HEK293 (cell line): ENCODE results near the gene EIF2A.

ENCODE experiments used
- CTCF ChIA-PET: fragments of 350-600 bp; formaldehyde crosslinking; extraction: SDS; loops from one replicate; lab custom pipeline; 2021; ENCODE audit warnings: antibody characterized with exemption; lab: Yijun Ruan, JAX
- POLR2A ChIA-PET: fragments of 300-600 bp; formaldehyde crosslinking; extraction: SDS; loops from one replicate; lab custom pipeline; 2020; ENCODE audit warnings: antibody characterized with exemption, inconsistent platforms; lab: Yijun Ruan, JAX
- H3K27ac ChIP-seq: fragments of 200-500 bp; sonication (Bioruptor generic); 2 replicates; pipeline ENCODE4 v1.5.1; 2014; ENCODE audit warnings: low read depth, low read length, control low read depth, inconsistent platforms; ENCODE audit errors: extremely low read depth
- H3K36me3 ChIP-seq, 2 experiments: fragments of 200-500 bp in 1 of 2; sonication (Bioruptor generic) in 1 of 2; 1 replicate in 1 of 2; 2 replicates in 1 of 2; pipeline ENCODE4 v1.5.1; 2014 to 2017; ENCODE audit warnings: inconsistent platforms in 2 of 2, low read length in 2 of 2; ENCODE audit not compliant: control insufficient read depth in 2 of 2, insufficient read depth in 1 of 2
- H3K4me1 ChIP-seq: fragments of 200-500 bp; sonication (Bioruptor generic); 2 replicates; pipeline ENCODE4 v1.5.1; 2014; ENCODE audit warnings: mild to moderate bottlenecking, low read length, inconsistent platforms; ENCODE audit not compliant: control insufficient read depth, insufficient read depth
- H3K4me3 ChIP-seq: 2 replicates; pipeline ENCODE4 v1.5.1; 2011; ENCODE audit warnings: low read depth, mild to moderate bottlenecking, control low read depth, low read length, moderate library complexity
- H3K9me3 ChIP-seq: fragments of 200-500 bp; sonication (Bioruptor generic); 2 replicates; pipeline ENCODE4 v1.5.1; 2014; ENCODE audit warnings: low read depth, low read length, inconsistent platforms; ENCODE audit not compliant: control insufficient read depth, insufficient read depth
- EGR2 ChIP-seq: fragments of 450-650 bp; formaldehyde crosslinking; IDR thresholded peaks from 2 replicates; pipeline ENCODE4 v1.5.1; 2016; ENCODE audit warnings: low read depth, missing biosample characterization, missing genetic modification characterization
- GLIS1 ChIP-seq: fragments of 450-650 bp; formaldehyde crosslinking; IDR thresholded peaks from 2 replicates; pipeline ENCODE4 v1.5.1; 2016; ENCODE audit warnings: missing biosample characterization, missing genetic modification characterization
- GLIS2 ChIP-seq: fragments of 450-650 bp; formaldehyde crosslinking; IDR thresholded peaks from 2 replicates; pipeline ENCODE4 v1.5.1; 2016; ENCODE audit warnings: missing biosample characterization, missing genetic modification characterization
- MYNN ChIP-seq: fragments of 450-650 bp; formaldehyde crosslinking; IDR thresholded peaks from 2 replicates; pipeline ENCODE4 v1.5.1; 2016; ENCODE audit warnings: missing biosample characterization, missing genetic modification characterization, borderline replicate concordance
- PATZ1 ChIP-seq: fragments of 450-650 bp; formaldehyde crosslinking; IDR thresholded peaks from 2 replicates; pipeline ENCODE4 v1.5.1; 2016; ENCODE audit warnings: missing biosample characterization, missing genetic modification characterization
- ZFP3 ChIP-seq: fragments of 450-650 bp; formaldehyde crosslinking; IDR thresholded peaks from 2 replicates; pipeline ENCODE4 v1.5.1; 2016; ENCODE audit warnings: low read depth, missing biosample characterization, missing genetic modification characterization
- ZNF121 ChIP-seq: fragments of 450-650 bp; formaldehyde crosslinking; IDR thresholded peaks from 2 replicates; pipeline ENCODE4 v1.5.1; 2016; ENCODE audit warnings: missing biosample characterization, missing genetic modification characterization
- ZNF133 ChIP-seq: fragments of 450-650 bp; formaldehyde crosslinking; IDR thresholded peaks from 2 replicates; pipeline ENCODE4 v1.5.1; 2016; ENCODE audit warnings: missing biosample characterization, missing genetic modification characterization
- ZNF146 ChIP-seq: fragments of 450-650 bp; formaldehyde crosslinking; IDR thresholded peaks from 2 replicates; pipeline ENCODE4 v1.5.1; 2016; ENCODE audit warnings: missing biosample characterization, missing genetic modification characterization
- ZNF223 ChIP-seq: fragments of 450-650 bp; formaldehyde crosslinking; IDR thresholded peaks from 2 replicates; pipeline ENCODE4 v1.5.1; 2016; ENCODE audit warnings: missing biosample characterization, missing genetic modification characterization
- ZNF391 ChIP-seq: fragments of 450-650 bp; formaldehyde crosslinking; IDR thresholded peaks from 2 replicates; pipeline ENCODE4 v1.5.1; 2016; ENCODE audit warnings: low read depth, missing biosample characterization, missing genetic modification characterization, borderline replicate concordance
- ZNF473 ChIP-seq: fragments of 450-650 bp; formaldehyde crosslinking; IDR thresholded peaks from 2 replicates; pipeline ENCODE4 v1.5.1; 2017; ENCODE audit warnings: missing biosample characterization, missing genetic modification characterization
- ZNF521 ChIP-seq: fragments of 450-650 bp; formaldehyde crosslinking; IDR thresholded peaks from 2 replicates; pipeline ENCODE4 v1.5.1; 2017; ENCODE audit warnings: missing biosample characterization, mild to moderate bottlenecking, missing genetic modification characterization
- ZNF544 ChIP-seq: fragments of 450-650 bp; formaldehyde crosslinking; IDR thresholded peaks from 2 replicates; pipeline ENCODE4 v1.5.0; 2017; ENCODE audit warnings: missing biosample characterization, missing genetic modification characterization
- ZNF596 ChIP-seq: fragments of 450-650 bp; IDR thresholded peaks from 2 replicates; pipeline ENCODE4 v1.5.0; 2018; ENCODE audit warnings: missing biosample characterization, mild to moderate bottlenecking, missing genetic modification characterization, moderate library complexity
- ZNF600 ChIP-seq: fragments of 450-650 bp; formaldehyde crosslinking; IDR thresholded peaks from 2 replicates; pipeline ENCODE4 v1.5.1; 2016; ENCODE audit warnings: missing biosample characterization, missing genetic modification characterization
- ZNF621 ChIP-seq: fragments of 450-650 bp; formaldehyde crosslinking; IDR thresholded peaks from 2 replicates; pipeline ENCODE4 v1.5.1; 2017; ENCODE audit warnings: missing biosample characterization, missing genetic modification characterization
- ZNF76 ChIP-seq: fragments of 450-650 bp; formaldehyde crosslinking; IDR thresholded peaks from 2 replicates; pipeline ENCODE4; 2016; ENCODE audit warnings: low read depth, missing biosample characterization, missing genetic modification characterization, borderline replicate concordance
- ZNF777 ChIP-seq: fragments of 450-650 bp; formaldehyde crosslinking; IDR thresholded peaks from 2 replicates; pipeline ENCODE4 v1.5.1; 2017; ENCODE audit warnings: missing biosample characterization, missing genetic modification characterization, borderline replicate concordance
- ZNF843 ChIP-seq: fragments of 450-650 bp; formaldehyde crosslinking; IDR thresholded peaks from 2 replicates; pipeline ENCODE4 v1.5.1; 2016; ENCODE audit warnings: missing biosample characterization, missing genetic modification characterization
- TF ChIP-seq, protein P1 (sequence below): fragments of 450-650 bp; formaldehyde crosslinking; IDR thresholded peaks from 2 replicates; pipeline ENCODE4 v1.5.1; 2016; ENCODE audit warnings: missing biosample characterization, missing genetic modification characterization, borderline replicate concordance
- TF ChIP-seq, protein P2 (sequence below): fragments of 450-650 bp; formaldehyde crosslinking; IDR thresholded peaks from 2 replicates; pipeline ENCODE4 v1.5.1; 2017; ENCODE audit warnings: missing biosample characterization, missing genetic modification characterization

The EIF2A gene

DNA sequence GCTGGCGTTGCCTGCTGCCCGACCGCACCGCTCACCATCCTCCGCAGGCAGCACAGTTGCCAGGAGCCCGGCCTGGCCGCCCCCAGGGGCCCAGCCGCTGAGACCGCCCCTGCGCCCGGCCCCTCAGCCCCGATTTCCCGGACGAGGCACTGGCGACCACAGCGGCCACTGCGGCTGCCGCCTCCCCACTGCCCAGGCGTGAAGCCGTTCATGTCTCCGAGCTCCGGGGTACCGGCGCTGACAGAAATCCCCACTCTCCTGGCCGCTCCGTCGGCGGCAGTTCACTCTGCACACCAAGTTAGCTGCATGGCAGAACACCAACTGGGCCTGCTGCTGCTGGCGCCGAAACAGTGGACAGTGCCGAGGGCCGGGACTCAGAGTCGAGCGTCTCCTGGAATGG, 65.1 kb downstream of the EIF2A start:
- POLR2A ChIA-PET, result interaction anchor here (0.9 kb wide), 1 partner anchor 9 kb away, joined by 4 read pairs; the partner anchor contains the start of gene SELENOT
- CTCF ChIA-PET, result no interaction called here
- TF ChIP-seq ZNF121 (tag by site-specific recombination), result no peak
- TF ChIP-seq ZNF133 (tag by site-specific recombination), result no peak
- no peak for TF ChIP-seq ZNF391 (tag by site-specific recombination)
- TF ChIP-seq ZFP3 (tag by site-specific recombination), result no peak
- no peak for TF ChIP-seq ZNF473 (tag by site-specific recombination)
- Histone ChIP-seq H3K4me1 (peaks cover 3% of the 10 kb centered on the region; the same call in 1 of the 2 replicates), H3K36me3 (no peaks in the 10 kb centered on the region; a peak in 1 of 3 replicates), H3K4me3 (no peak overlapping the region), H3K27ac (no peak overlapping the region), H3K9me3 (no peaks in the 10 kb centered on the region)

- CTCF ChIA-PET, result no interaction called here
- no peaks in the 10 kb centered on the region; a peak in 1 of 3 replicates for H3K36me3 ChIP-seq
- no peak overlapping the region for H3K27ac ChIP-seq
- no peaks in the 10 kb centered on the region for H3K9me3 ChIP-seq
- H3K4me3 ChIP-seq, result no peak overlapping the region
- POLR2A ChIA-PET, result interaction anchor here (1.2 kb wide), 1 partner anchor 9 kb away, joined by 3 read pairs; the partner anchor contains the start of gene SELENOT
- no peaks in the 10 kb centered on the region for H3K4me1 ChIP-seq
- no peak for TF ChIP-seq GLIS2 (tag by site-specific recombination)
- TF ChIP-seq, protein P1, sequence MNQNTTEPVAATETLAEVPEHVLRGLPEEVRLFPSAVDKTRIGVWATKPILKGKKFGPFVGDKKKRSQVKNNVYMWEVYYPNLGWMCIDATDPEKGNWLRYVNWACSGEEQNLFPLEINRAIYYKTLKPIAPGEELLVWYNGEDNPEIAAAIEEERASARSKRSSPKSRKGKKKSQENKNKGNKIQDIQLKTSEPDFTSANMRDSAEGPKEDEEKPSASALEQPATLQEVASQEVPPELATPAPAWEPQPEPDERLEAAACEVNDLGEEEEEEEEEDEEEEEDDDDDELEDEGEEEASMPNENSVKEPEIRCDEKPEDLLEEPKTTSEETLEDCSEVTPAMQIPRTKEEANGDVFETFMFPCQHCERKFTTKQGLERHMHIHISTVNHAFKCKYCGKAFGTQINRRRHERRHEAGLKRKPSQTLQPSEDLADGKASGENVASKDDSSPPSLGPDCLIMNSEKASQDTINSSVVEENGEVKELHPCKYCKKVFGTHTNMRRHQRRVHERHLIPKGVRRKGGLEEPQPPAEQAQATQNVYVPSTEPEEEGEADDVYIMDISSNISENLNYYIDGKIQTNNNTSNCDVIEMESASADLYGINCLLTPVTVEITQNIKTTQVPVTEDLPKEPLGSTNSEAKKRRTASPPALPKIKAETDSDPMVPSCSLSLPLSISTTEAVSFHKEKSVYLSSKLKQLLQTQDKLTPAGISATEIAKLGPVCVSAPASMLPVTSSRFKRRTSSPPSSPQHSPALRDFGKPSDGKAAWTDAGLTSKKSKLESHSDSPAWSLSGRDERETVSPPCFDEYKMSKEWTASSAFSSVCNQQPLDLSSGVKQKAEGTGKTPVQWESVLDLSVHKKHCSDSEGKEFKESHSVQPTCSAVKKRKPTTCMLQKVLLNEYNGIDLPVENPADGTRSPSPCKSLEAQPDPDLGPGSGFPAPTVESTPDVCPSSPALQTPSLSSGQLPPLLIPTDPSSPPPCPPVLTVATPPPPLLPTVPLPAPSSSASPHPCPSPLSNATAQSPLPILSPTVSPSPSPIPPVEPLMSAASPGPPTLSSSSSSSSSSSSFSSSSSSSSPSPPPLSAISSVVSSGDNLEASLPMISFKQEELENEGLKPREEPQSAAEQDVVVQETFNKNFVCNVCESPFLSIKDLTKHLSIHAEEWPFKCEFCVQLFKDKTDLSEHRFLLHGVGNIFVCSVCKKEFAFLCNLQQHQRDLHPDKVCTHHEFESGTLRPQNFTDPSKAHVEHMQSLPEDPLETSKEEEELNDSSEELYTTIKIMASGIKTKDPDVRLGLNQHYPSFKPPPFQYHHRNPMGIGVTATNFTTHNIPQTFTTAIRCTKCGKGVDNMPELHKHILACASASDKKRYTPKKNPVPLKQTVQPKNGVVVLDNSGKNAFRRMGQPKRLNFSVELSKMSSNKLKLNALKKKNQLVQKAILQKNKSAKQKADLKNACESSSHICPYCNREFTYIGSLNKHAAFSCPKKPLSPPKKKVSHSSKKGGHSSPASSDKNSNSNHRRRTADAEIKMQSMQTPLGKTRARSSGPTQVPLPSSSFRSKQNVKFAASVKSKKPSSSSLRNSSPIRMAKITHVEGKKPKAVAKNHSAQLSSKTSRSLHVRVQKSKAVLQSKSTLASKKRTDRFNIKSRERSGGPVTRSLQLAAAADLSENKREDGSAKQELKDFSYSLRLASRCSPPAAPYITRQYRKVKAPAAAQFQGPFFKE, result no peak
- TF ChIP-seq PATZ1 (tag by site-specific recombination), result no peak
- no peak for TF ChIP-seq EGR2 (tag by site-specific recombination)
- TF ChIP-seq GLIS1, result no peak
- TF ChIP-seq ZNF521 (tag by site-specific recombination), result no peak
- TF ChIP-seq ZNF596, result no peak
- TF ChIP-seq ZNF843, result no peak
- TF ChIP-seq ZNF621, result no peak
- TF ChIP-seq ZNF777 (tag by site-specific recombination), result no peak
- no peak for TF ChIP-seq ZNF223 (tag by site-specific recombination)
- TF ChIP-seq ZNF544 (tag by site-specific recombination), result no peak
- TF ChIP-seq ZNF76, result no peak
- TF ChIP-seq ZNF146 (tag by site-specific recombination), result no peak
- TF ChIP-seq, protein P2, sequence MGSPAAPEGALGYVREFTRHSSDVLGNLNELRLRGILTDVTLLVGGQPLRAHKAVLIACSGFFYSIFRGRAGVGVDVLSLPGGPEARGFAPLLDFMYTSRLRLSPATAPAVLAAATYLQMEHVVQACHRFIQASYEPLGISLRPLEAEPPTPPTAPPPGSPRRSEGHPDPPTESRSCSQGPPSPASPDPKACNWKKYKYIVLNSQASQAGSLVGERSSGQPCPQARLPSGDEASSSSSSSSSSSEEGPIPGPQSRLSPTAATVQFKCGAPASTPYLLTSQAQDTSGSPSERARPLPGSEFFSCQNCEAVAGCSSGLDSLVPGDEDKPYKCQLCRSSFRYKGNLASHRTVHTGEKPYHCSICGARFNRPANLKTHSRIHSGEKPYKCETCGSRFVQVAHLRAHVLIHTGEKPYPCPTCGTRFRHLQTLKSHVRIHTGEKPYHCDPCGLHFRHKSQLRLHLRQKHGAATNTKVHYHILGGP (tag by site-specific recombination), result no peak
- no peak for TF ChIP-seq MYNN (tag by site-specific recombination)
- no peak for TF ChIP-seq ZNF600 (tag by site-specific recombination)
Observed at GRCh38 chr3:150612494-150612893, 65.9 kb downstream of the EIF2A start.
